GM19099 (cell line): ENCODE results near the gene CERS6.

ENCODE experiments used
- POLR2A ChIP-seq: IDR thresholded peaks from 3 replicates; pipeline ENCODE4 v1.6.1; 2011; ENCODE audit warnings: low read depth; ENCODE audit not compliant: insufficient read length; ENCODE audit errors: extremely low read depth

The CERS6 gene

GRCh38 chr2:168782271-168782670 is 326.2 kb downstream of the CERS6 start:
- no peak for TF ChIP-seq POLR2A

- no peak for TF ChIP-seq POLR2A
Observed at GRCh38 chr2:168784993-168785392, 328.9 kb downstream of the CERS6 start.

- TF ChIP-seq POLR2A, result no peak
Observed at GRCh38 chr2:168787098-168787781, 331.2 kb downstream of the CERS6 start.

GRCh38 chr2:168787782-168788376 is 331.8 kb downstream of the CERS6 start:
- no peak for TF ChIP-seq POLR2A

GRCh38 chr2:168789776-168790175 is 333.7 kb downstream of the CERS6 start:
- TF ChIP-seq POLR2A, result no peak

- no peak for TF ChIP-seq POLR2A
Observed at GRCh38 chr2:168790226-168790902, 334.3 kb downstream of the CERS6 start.

GRCh38 chr2:168793596-168793995 is 337.5 kb downstream of the CERS6 start:
- no peak for TF ChIP-seq POLR2A

GRCh38 chr2:168794968-168795367 is 338.9 kb downstream of the CERS6 start:
- no peak for TF ChIP-seq POLR2A

GRCh38 chr2:168796090-168796577 is 340.1 kb downstream of the CERS6 start:
- TF ChIP-seq POLR2A, result no peak

GRCh38 chr2:168796583-168797285 is 340.7 kb downstream of the CERS6 start:
- no peak for TF ChIP-seq POLR2A

- no peak for TF ChIP-seq POLR2A
Observed at GRCh38 chr2:168797286-168797655, 341.2 kb downstream of the CERS6 start.

GRCh38 chr2:168798076-168798887 is 342.2 kb downstream of the CERS6 start:
- no peak for TF ChIP-seq POLR2A

GRCh38 chr2:168798888-168799410 is 342.9 kb downstream of the CERS6 start:
- no peak for TF ChIP-seq POLR2A

- no peak for TF ChIP-seq POLR2A
Observed at GRCh38 chr2:168801471-168801870, 345.4 kb downstream of the CERS6 start.
